Lower leg skin (tissue), 4 donors: ENCODE measurements around the gene CCDC8. TPM values are rescaled to one million over a fixed set of nuclear protein-coding genes. Genes with fewer than 3 reads are reported as not detected.
"Not testable (repeated sequence)": the region's sequence is repeated elsewhere in the genome, so short reads cannot be mapped to it uniquely, and the experiment has no call there.

Experiments
- DNase-seq, 2 donors: peaks; one replicate each; pipeline ENCODE4 v3.0.0-alpha.2; 2019; ENCODE audit warnings: low spot score in 2 of 2
- H3K4me3 ChIP-seq: fragments of 200-600 bp; sonication (generic); 2 replicates; pipeline ENCODE4 v1.5.1; 2017; ENCODE audit warnings: mild to moderate bottlenecking, low read depth; ENCODE audit not compliant: poor library complexity, severe bottlenecking
- CTCF ChIP-seq, 3 donors: fragments of 450-650 bp; IDR thresholded peaks; one replicate each; pipeline ENCODE4 v1.5.1; 2016; ENCODE audit warnings: antibody characterized with exemption in 3 of 3, mild to moderate bottlenecking in 3 of 3, moderate library complexity in 2 of 3
- POLR2A ChIP-seq, 2 donors: fragments of 450-650 bp; IDR thresholded peaks; one replicate each; pipeline ENCODE4 v1.6.1; 2016 to 2017; ENCODE audit warnings: antibody characterized with exemption in 2 of 2, mild to moderate bottlenecking in 1 of 2, moderate library complexity in 1 of 2
- WGBS, 2 donors: methylation state at CpG; one replicate each; pipeline ENCODE4 v1.1.5; 2018; 5-methylcytosine and 5-hydroxymethylcytosine counted together
- intact Hi-C: fragments of 100-400 bp; cut with DNase I; formaldehyde crosslinking; loops from one replicate; pipeline ENCODE4 v1.15.0; 2023; ENCODE audit warnings: low total_unique reads
- total RNA-seq, 4 donors: library from RNA; depleted of rRNA; stranded (reverse); fragments of >200 nt; gene quantifications; one replicate each; pipeline ENCODE4 v1.1.0, GENCODE V29; 2016

The CCDC8 gene
- total RNA-seq, 4 donors from 2014 or later, result 1.1 to 11.5 (median 4.2) TPM

DNA sequence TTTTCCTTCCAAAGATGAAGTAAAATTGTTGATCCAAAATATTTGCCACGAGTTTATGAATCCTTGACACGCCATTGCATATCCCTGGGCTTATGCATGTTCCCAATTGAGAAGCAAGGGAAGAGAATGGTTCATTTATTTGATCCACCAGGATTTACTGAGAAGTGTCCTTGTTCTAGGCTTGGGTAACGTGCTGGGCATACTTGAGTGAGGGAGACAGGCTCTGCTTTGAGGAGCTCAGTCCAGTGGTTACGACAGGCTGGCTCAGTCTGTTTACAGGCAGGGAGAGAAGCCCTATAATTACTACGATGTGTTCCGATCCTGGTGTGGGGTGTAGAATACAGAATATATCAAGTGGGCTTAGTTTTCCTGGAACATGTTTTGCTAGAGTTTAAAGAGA, 21.6 kb upstream of the CCDC8 start:
- H3K4me3 ChIP-seq, result no peak overlapping the region
- intact Hi-C loops, result no loop called here
- 44 to 53% methylated on average over 6 of the region's 6 CpGs for WGBS, 2 donors
- no peak for TF ChIP-seq POLR2A (IDR thresholded peaks at IDR 0.05)
- no peak for TF ChIP-seq CTCF (IDR thresholded peaks at IDR 0.05)
- no peak for DNase-seq

DNA sequence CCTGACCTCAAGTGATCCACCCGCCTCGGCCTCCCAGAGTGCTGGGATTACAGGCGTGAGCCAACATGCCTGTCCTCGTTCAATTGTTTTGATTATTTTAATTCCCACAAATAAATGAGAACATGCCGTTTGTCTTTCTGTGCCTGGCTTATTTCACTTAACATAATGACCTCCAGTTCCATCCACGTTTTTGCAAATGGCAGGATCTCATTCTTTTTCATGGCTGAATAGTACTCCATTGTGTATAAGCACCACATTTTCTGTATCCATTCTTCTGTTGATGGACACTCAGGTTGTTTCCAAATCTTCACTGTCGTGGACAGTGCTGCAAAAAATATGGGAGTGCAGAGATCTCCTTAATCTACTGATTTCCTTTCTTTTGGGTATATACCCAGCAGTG, 20.1 kb upstream of the CCDC8 start:
- H3K4me3 ChIP-seq, intact Hi-C loops, DNase-seq: not testable (repeated sequence)
- WGBS, 2 donors, result 70 to 71% methylated on average over 7 of the region's 7 CpGs

DNA sequence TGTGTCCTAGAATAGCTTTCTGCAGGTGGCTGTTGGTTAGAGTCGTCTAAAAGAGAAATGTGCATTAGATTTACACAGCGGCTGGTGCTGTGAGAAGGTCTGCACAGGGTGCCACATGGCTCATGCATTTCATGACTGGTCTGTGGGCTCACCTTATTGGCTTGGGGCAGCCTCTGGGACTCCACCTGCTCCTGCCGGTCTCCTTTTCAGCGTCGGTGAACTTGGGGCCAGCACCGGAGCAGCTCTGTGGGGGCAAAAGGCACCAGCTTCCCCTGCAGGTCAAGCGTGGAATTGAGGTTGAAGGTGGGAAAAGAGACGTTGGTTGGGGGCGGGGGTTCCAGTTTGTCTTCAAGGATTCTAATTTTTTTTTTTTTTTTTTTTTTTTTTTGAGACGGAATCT, 18.5 kb upstream of the CCDC8 start:
- 50 to 61% methylated on average over 10 of the region's 10 CpGs for WGBS, 2 donors

DNA sequence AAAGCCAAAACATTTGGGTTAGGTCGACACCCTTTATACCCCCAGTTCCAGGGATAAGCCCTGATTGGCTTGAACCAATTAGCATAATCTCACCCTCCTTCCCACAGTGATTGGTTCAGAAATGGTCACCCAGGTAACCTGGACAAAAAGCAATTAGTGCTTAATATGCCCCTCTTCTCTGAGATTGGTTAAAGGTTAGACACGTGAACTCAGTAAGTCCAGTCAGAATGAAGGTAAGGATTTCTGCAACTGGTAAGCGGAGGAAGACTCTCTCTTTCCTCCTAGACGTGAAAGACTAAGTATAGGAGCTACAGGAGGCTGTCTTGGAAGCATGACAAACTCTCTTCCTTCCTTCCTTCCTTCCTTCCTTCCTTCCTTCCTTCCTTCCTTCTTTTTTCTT, 16.6 kb upstream of the CCDC8 start:
- no peak overlapping the region for H3K4me3 ChIP-seq
- TF ChIP-seq POLR2A (IDR thresholded peaks at IDR 0.05) (no peak), CTCF (IDR thresholded peaks at IDR 0.05) (no peak)
- no peak for DNase-seq
- intact Hi-C loops, result no loop called here
- WGBS, 2 donors, result 79% methylated on average over 4 of the region's 4 CpGs

More for the DNA sequence above, 18.5 kb upstream of the CCDC8 start:
- no peak overlapping the region for H3K4me3 ChIP-seq
- TF ChIP-seq POLR2A (IDR thresholded peaks at IDR 0.05) (no peak), CTCF (IDR thresholded peaks at IDR 0.05) (no peak)
- intact Hi-C loops, result no loop called here
- no peak for DNase-seq

- WGBS, 2 donors, result 29 to 57% methylated on average over 31 to 49 of the region's 52 CpGs
- DNase-seq, result no peak
- intact Hi-C loops, result no loop called here
- TF ChIP-seq POLR2A (IDR thresholded peaks at IDR 0.05) (no peak), CTCF (IDR thresholded peaks at IDR 0.05) (no peak)
- no peak within 1 kb of the TSS for H3K4me3 ChIP-seq
These were observed 15.1 kb upstream of the CCDC8 start, which contains the start of gene PNMA8C for GRCh38 chr19:46428239-46429135. Gene PNMA8C (minus strand): TSS chr19:46428936. CDS start chr19:46428359, 577 bp downstream.

DNA sequence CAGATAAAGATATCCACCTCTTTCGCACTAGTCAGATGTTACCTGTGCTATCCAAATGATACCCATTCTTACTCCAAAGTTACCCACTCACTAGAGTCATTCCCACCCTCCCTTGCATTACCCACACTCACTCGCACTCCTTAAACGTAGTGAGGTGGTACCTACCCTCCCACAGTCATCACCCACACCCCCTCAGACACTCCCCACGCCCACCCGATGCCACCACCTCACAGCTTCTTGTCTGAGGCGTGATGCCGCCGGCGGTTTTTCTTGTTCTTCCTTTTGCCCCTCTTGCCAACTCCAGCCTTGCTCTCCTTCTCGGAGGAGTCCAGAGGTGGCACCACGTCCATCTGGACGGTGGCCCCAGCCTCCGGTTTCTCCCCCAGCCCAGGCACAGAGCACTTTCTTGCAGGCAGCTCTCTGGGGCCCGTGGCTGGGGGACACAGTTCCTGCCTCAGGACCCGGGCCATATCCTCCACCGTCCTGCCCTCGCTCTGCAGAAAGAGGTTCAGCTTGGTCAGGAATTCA, 14.2 kb upstream of the CCDC8 start:
- DNase-seq, result no peak
- 78 to 85% methylated on average over 17 of the region's 17 CpGs for WGBS, 2 donors
- intact Hi-C loops, result no loop called here
- H3K4me3 ChIP-seq, result no peak overlapping the region
- TF ChIP-seq CTCF (IDR thresholded peaks at IDR 0.05), result no peak
